Mucosa of descending colon (tissue), 3 donors: Measurements from ENCODE around the gene NCL. TPM values are rescaled to one million over a fixed set of nuclear protein-coding genes. Genes with fewer than 3 reads are reported as not detected.
A peak's percentile ranks its signal among the peaks of the same experiment; 100 is the strongest.
"Not testable (repeated sequence)": the region's sequence is repeated elsewhere in the genome, so short reads cannot be mapped to it uniquely, and the experiment has no call there.

ENCODE experiments used
- ATAC-seq: fragments of 200-7000 bp; cut with Tn5 transposase; one replicate; pipeline ENCODE4 v1.9.1; 2020; ENCODE audit warnings: mild to moderate bottlenecking, moderate library complexity
- DNase-seq, 3 donors: peaks; one replicate each; pipeline ENCODE4 v3.0.0-alpha.2; 2020
- H3K36me3 ChIP-seq: fragments of 200-600 bp; one replicate; pipeline ENCODE4 v1.8.0; 2021; ENCODE audit warnings: low read depth, mild to moderate bottlenecking
- H3K4me1 ChIP-seq: fragments of 200-600 bp; one replicate; pipeline ENCODE4 v1.8.0; 2021; ENCODE audit warnings: low read depth, mild to moderate bottlenecking
- H3K4me3 ChIP-seq: fragments of 200-600 bp; one replicate; pipeline ENCODE4 v1.8.0; 2021; ENCODE audit warnings: mild to moderate bottlenecking
- H3K9me3 ChIP-seq: fragments of 200-600 bp; one replicate; pipeline ENCODE4 v1.8.0; 2021; ENCODE audit warnings: mild to moderate bottlenecking
- CTCF ChIP-seq: fragments of 200-600 bp; IDR thresholded peaks from one replicate; pipeline ENCODE4 v1.8.0; 2022; ENCODE audit warnings: antibody characterized with exemption, mild to moderate bottlenecking
- intact Hi-C, 2 donors: fragments of 100-400 bp; cut with DNase I in 1 of 2; cut with micrococcal nuclease in 1 of 2; formaldehyde crosslinking; loops; one replicate each; pipeline versions ENCODE4 v1.11.0 to v1.11.1; 2022; cut with DNase I, micrococcal nuclease
- total RNA-seq, 3 donors: library from RNA; stranded (reverse); fragmentation: NEBNext Ultra II Directional in 2 of 3; extraction: Animal tissue kit (Norgen Biotek cat#: 25700) in 2 of 3; gene quantifications; one replicate each; pipeline versions ENCODE4 v1.2.1 to v1.2.4, GENCODE V29; 2021 to 2023
- donor health status: DM: no; HTN: no; CAD: no; lungs with moderate emphysema.
- donor health status: DM: no; HTN: no; CAD: no.
- donor health status: DM: no; HTN: yes; CAD: no.

The NCL gene
- total RNA-seq, 3 donors from 2014 or later = 239 to 369 (median 328) TPM

GRCh38 chr2:231409776-231410175 is 54.5 kb downstream of the NCL start:
- intact Hi-C loops = loop anchor here (5.0 to 10.0 kb wide), 5 partner anchors 115 to 305 kb away; no protein-coding TSS in a partner anchor
- no peak for TF ChIP-seq CTCF
- Histone ChIP-seq H3K4me1 (peaks cover 17% of the 10 kb centered on the region), H3K4me3 (no peak overlapping the region), H3K9me3 (no peaks in the 10 kb centered on the region), H3K36me3 (no peaks in the 10 kb centered on the region)
- peak; percentile 60 for ATAC-seq
- DNase-seq = peak; percentile 69 to 80 (median 78)

- H3K9me3 ChIP-seq, ATAC-seq, H3K4me3 ChIP-seq, DNase-seq, H3K36me3 ChIP-seq: not testable (repeated sequence)
- peaks cover 17% of the 10 kb centered on the region for H3K4me1 ChIP-seq
- intact Hi-C loops = loop anchor here in 1 of 2 donors (5.0 kb wide), 1 partner anchor 181 kb away; no protein-coding TSS in a partner anchor
Observed at GRCh38 chr2:231408304-231408703, 56.0 kb downstream of the NCL start.

GRCh38 chr2:231407686-231408085 is 56.6 kb downstream of the NCL start:
- intact Hi-C loops = loop anchor here in 1 of 2 donors (5.0 kb wide), 1 partner anchor 180 kb away; no protein-coding TSS in a partner anchor
- H3K9me3 ChIP-seq, DNase-seq, H3K4me3 ChIP-seq, H3K36me3 ChIP-seq, ATAC-seq: not testable (repeated sequence)
- H3K4me1 ChIP-seq = peaks cover 12% of the 10 kb centered on the region

GRCh38 chr2:231405601-231406367 is 58.5 kb downstream of the NCL start:
- ATAC-seq, H3K36me3 ChIP-seq, H3K9me3 ChIP-seq, H3K4me1 ChIP-seq, H3K4me3 ChIP-seq, DNase-seq: not testable (repeated sequence)
- TF ChIP-seq CTCF = peak; percentile 16
- intact Hi-C loops = loop anchor here in 1 of 2 donors (5.0 kb wide), 1 partner anchor 178 kb away; no protein-coding TSS in a partner anchor

GRCh38 chr2:231404183-231404578 is 60.1 kb downstream of the NCL start:
- H3K4me1 ChIP-seq, H3K36me3 ChIP-seq, intact Hi-C loops, ATAC-seq, H3K4me3 ChIP-seq, H3K9me3 ChIP-seq: not testable (repeated sequence)
- peak in 1 of 3 donors; percentile 31 for DNase-seq

Other genes with a start within 250 kb of the NCL start
- 100 to 1,000 TPM in 2 of 3 donors, 10 to 100 TPM in 1; 77.7 to 330 (median 149) TPM for gene B3GNT7, start 68.8 kb downstream of the NCL start, total RNA-seq
- 1 to 10 TPM in 1 of 3 donors, under 1 TPM in 2; 0.57 to 1.2 (median 0.87) TPM for gene NMUR1, start 66.0 kb upstream of the NCL start, total RNA-seq
- gene TEX44, start 128.4 kb upstream of the NCL start, total RNA-seq = not detected
- gene PTMA, start 244.0 kb upstream of the NCL start, total RNA-seq = 1,000 to 10,000 TPM in 1 of 3 donors, 100 to 1,000 TPM in 2; 838 to 1,158 (median 963) TPM